ENCODE data around the gene KBTBD4.
"Not testable (repeated sequence)": the region's sequence is repeated elsewhere in the genome, so short reads cannot be mapped to it uniquely, and the experiment has no call there.

DNA sequence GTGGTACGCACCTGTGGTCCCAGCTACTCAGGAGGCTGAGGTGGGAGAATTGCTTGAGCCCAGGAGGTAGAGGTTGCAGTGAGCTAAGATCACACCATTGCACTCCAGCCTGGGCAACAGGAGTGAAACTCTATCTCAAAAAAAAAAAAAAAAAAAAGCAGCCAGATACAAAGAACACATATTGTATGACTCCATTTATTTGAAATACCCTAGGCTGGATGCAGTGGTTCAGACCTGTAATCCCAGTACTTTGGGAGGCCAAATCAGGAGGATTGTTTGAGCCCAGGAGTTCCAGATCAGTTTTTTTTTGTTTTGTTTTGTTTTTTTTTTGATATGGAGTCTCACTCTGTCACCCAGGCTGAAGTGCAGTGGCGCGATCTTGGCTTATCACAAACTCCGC lies 16.4 kb downstream of the KBTBD4 start:
- TF ChIP-seq EZH2 (IDR thresholded peaks at IDR 0.05; ENCODE audit: borderline replicate concordance, low read length), result not testable (repeated sequence)
- TF ChIP-seq, protein P1, sequence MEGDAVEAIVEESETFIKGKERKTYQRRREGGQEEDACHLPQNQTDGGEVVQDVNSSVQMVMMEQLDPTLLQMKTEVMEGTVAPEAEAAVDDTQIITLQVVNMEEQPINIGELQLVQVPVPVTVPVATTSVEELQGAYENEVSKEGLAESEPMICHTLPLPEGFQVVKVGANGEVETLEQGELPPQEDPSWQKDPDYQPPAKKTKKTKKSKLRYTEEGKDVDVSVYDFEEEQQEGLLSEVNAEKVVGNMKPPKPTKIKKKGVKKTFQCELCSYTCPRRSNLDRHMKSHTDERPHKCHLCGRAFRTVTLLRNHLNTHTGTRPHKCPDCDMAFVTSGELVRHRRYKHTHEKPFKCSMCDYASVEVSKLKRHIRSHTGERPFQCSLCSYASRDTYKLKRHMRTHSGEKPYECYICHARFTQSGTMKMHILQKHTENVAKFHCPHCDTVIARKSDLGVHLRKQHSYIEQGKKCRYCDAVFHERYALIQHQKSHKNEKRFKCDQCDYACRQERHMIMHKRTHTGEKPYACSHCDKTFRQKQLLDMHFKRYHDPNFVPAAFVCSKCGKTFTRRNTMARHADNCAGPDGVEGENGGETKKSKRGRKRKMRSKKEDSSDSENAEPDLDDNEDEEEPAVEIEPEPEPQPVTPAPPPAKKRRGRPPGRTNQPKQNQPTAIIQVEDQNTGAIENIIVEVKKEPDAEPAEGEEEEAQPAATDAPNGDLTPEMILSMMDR (IDR thresholded peaks at IDR 0.05; ENCODE audit: low read length), result not testable (repeated sequence)

All from OCI-LY1 (cell line).